ENCODE results near the gene B3GALNT2. TPM values are rescaled to one million over a fixed set of nuclear protein-coding genes. Genes with fewer than 3 reads are reported as not detected.

B3GALNT2 gene
- total and polyA plus RNA-seq, 2 donors from 2014 or later = 2.0 to 14.4 TPM

DNA sequence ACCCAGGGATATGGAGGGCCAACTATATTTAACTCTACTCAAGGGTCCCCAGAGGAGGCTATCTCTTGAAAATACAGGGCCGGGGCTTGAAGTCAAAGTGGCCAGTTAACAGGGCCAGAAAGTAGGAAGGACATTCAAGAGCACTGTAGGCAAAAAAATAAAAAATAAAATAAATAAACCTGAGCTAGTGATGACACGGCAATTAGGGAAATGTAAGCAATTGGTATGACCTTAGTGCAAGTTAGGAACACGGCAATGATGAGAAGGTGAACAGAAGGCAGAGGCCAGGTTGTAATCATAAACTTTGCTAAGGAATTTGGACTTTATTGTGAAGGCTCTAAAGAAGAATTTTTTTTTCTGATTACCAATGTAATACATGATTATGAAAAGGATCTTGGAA, 3.4 kb upstream of the B3GALNT2 start:
- H3K27ac ChIP-seq (ENCODE audit: low read depth in 2 of 2, low read length in 2 of 2) = no peak overlapping the region
- no peak overlapping the region for H3K9ac ChIP-seq (ENCODE audit: low read length in 3 of 3)
- no peaks in the 10 kb centered on the region for H3K27me3 ChIP-seq (ENCODE audit: control insufficient read depth, insufficient read depth, low read length)
- no peaks in the 10 kb centered on the region for H3K36me3 ChIP-seq (ENCODE audit: control insufficient read depth in 2 of 3, insufficient read depth in 3 of 3, low read length in 3 of 3)
- no peak overlapping the region for H3K4me3 ChIP-seq (ENCODE audit: low read length in 3 of 3)
- DNase-seq = no peak
- TF ChIP-seq, protein P1, sequence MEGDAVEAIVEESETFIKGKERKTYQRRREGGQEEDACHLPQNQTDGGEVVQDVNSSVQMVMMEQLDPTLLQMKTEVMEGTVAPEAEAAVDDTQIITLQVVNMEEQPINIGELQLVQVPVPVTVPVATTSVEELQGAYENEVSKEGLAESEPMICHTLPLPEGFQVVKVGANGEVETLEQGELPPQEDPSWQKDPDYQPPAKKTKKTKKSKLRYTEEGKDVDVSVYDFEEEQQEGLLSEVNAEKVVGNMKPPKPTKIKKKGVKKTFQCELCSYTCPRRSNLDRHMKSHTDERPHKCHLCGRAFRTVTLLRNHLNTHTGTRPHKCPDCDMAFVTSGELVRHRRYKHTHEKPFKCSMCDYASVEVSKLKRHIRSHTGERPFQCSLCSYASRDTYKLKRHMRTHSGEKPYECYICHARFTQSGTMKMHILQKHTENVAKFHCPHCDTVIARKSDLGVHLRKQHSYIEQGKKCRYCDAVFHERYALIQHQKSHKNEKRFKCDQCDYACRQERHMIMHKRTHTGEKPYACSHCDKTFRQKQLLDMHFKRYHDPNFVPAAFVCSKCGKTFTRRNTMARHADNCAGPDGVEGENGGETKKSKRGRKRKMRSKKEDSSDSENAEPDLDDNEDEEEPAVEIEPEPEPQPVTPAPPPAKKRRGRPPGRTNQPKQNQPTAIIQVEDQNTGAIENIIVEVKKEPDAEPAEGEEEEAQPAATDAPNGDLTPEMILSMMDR (IDR thresholded peaks at IDR 0.05; ENCODE audit: borderline replicate concordance, extremely low read depth, insufficient read depth) = no peak
- intact Hi-C loops (cut with DNase I) = no loop called here
- H3K4me1 ChIP-seq (ENCODE audit: control insufficient read depth in 2 of 3, insufficient read depth in 2 of 3, low read depth in 1 of 3, low read length in 3 of 3) = peaks cover 0 to under 1% (median 0%) of the 10 kb centered on the region in 3 donors
- no peak for FAIRE-seq
- no peaks in the 10 kb centered on the region for H3K9me3 ChIP-seq (ENCODE audit: control insufficient read depth in 2 of 3, insufficient read depth in 1 of 3, low read length in 3 of 3)

DNA sequence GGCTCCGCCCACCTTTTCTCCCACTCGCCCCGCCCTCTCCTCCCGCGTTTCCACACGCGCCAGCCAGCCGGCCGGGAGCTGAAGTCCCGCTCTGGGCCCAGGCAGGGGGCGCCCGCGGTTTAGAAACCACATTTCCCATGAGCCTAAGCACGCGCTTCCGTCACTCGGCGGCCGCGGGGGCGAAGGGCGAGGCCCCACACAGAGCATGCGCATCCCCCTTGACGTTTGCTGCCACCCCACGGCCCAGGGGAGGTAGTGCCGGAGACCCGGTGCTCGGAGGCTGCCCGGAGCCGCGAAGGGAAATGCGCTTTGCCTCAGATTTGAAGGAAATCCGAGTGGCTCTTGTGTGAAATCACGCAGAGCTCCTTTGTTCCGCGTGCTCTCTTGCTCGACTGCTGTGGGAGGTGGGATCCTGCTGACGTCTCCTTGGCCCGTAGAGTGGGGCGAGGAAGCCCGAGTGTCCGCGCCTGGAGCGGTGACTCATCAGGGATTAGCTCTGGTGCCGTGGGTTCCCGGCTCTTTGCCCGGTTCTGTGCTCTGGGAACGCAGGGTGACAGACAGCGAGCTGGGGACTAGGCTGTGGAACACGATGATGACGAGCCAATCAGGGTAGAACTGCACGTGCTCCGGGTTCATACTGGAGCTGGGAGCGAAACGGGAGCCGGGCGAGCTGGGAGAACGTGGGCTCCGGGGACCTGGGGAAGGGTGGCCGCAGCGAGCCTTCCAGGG, 406 bp upstream of the B3GALNT2 start:
- H3K27me3 ChIP-seq (ENCODE audit: control insufficient read depth, insufficient read depth, low read length) = no peaks in the 10 kb centered on the region
- DNase-seq (peak; percentile 100), FAIRE-seq (peak; percentile 39)
- peak overlapping the region; percentile 81 to 87 (median 85) for H3K4me3 ChIP-seq (ENCODE audit: low read length in 3 of 3)
- H3K36me3 ChIP-seq (ENCODE audit: control insufficient read depth in 2 of 3, insufficient read depth in 3 of 3, low read length in 3 of 3) = no peaks in the 10 kb centered on the region
- TF ChIP-seq, protein P1 (IDR thresholded peaks at IDR 0.05; ENCODE audit: borderline replicate concordance, extremely low read depth, insufficient read depth) = peak; percentile 63
- H3K9me3 ChIP-seq (ENCODE audit: control insufficient read depth in 2 of 3, insufficient read depth in 1 of 3, low read length in 3 of 3) = no peaks in the 10 kb centered on the region
- intact Hi-C loops (cut with DNase I) = no loop called here
- H3K4me1 ChIP-seq (ENCODE audit: control insufficient read depth in 2 of 3, insufficient read depth in 2 of 3, low read depth in 1 of 3, low read length in 3 of 3) = peaks cover 0 to 2% (median 0%) of the 10 kb centered on the region in 3 donors
- peak overlapping the region; percentile 97 to 98 for H3K27ac ChIP-seq (ENCODE audit: low read depth in 2 of 2, low read length in 2 of 2)
- peak overlapping the region; percentile 66 to 91 (median 86) for H3K9ac ChIP-seq (ENCODE audit: low read length in 3 of 3)

GRCh38 chr1:235503403-235504121, 690 bp downstream of the B3GALNT2 start:
- Histone ChIP-seq H3K36me3 (ENCODE audit: control insufficient read depth in 2 of 3, insufficient read depth in 3 of 3, low read length in 3 of 3) (no peaks in the 10 kb centered on the region), H3K4me1 (ENCODE audit: control insufficient read depth in 2 of 3, insufficient read depth in 2 of 3, low read depth in 1 of 3, low read length in 3 of 3) (peaks cover 0 to 2% (median 0%) of the 10 kb centered on the region in 3 donors), H3K4me3 (ENCODE audit: low read length in 3 of 3) (peak overlapping the region; percentile 68 to 91 (median 90)), H3K9me3 (ENCODE audit: control insufficient read depth in 2 of 3, insufficient read depth in 1 of 3, low read length in 3 of 3) (no peaks in the 10 kb centered on the region), H3K27me3 (ENCODE audit: control insufficient read depth, insufficient read depth, low read length) (no peaks in the 10 kb centered on the region), H3K9ac (ENCODE audit: low read length in 3 of 3) (peak overlapping the region; percentile 74 to 87 (median 74)), H3K27ac (ENCODE audit: low read depth in 2 of 2, low read length in 2 of 2) (peak overlapping the region; percentile 90 to 93)
- DNase-seq = peak; percentile 64 to 84 (median 83)
- TF ChIP-seq, protein P1 (IDR thresholded peaks at IDR 0.05; ENCODE audit: borderline replicate concordance, extremely low read depth, insufficient read depth) = no peak
- intact Hi-C loops (cut with DNase I) = no loop called here
- FAIRE-seq = no peak

Data from kidney (tissue), 14 donors.